ENCODE data around the gene RFC2. TPM values are rescaled to one million over a fixed set of nuclear protein-coding genes. Genes with fewer than 3 reads are reported as not detected.
A peak's percentile ranks its signal among the peaks of the same experiment; 100 is the strongest.

The RFC2 gene
- total RNA-seq, 1 experiment from 2014 or later: 73.6 TPM

- Histone ChIP-seq H3T11ph (ENCODE audit: low read length) (no peak overlapping the region), H4K20me1 (ENCODE audit: control insufficient read depth, insufficient read depth, insufficient read length) (peaks cover 3% of the 10 kb centered on the region), H3K9ac (ENCODE audit: extremely low read depth, insufficient read length, low read length) (no peak overlapping the region), H3K18ac (ENCODE audit: insufficient read length, low read depth, low read length) (no peak overlapping the region), H3K27me3 (ENCODE audit: insufficient read depth, low read length) (no peaks in the 10 kb centered on the region), H2BK12ac (ENCODE audit: insufficient read length, low read depth, low read length) (no peak overlapping the region), H2AK5ac (ENCODE audit: insufficient read length, low read length) (no peak overlapping the region), H3K4ac (ENCODE audit: low read depth, low read length) (no peak overlapping the region), H3K79me1 (ENCODE audit: insufficient read depth, low read depth, low read length, poor library complexity, severe bottlenecking) (peaks cover 3% of the 10 kb centered on the region), H3K4me1 (ENCODE audit: insufficient read depth, low read length) (no peaks in the 10 kb centered on the region; the same call in 1 of the 2 replicates), H3K23me2 (ENCODE audit: insufficient read length, low read depth, low read length, poor library complexity, severe bottlenecking) (no peaks in the 10 kb centered on the region), H4K8ac (replicated peaks; ENCODE audit: insufficient read length, low read depth, low read length) (no peak overlapping the region), H3K14ac (ENCODE audit: insufficient read depth, low read length) (no peak overlapping the region), H3K79me2 (ENCODE audit: insufficient read depth, low read length) (peaks cover 86% of the 10 kb centered on the region), H3K9me3 (ENCODE audit: control insufficient read depth, low read depth, low read length) (no peaks in the 10 kb centered on the region), H2BK15ac (ENCODE audit: low read depth, low read length) (no peak overlapping the region), H4K91ac (ENCODE audit: insufficient read length, low read depth, low read length) (no peak overlapping the region), H2AFZ (ENCODE audit: low read length) (no peak overlapping the region), H2BK5ac (ENCODE audit: insufficient read length, low read length) (no peak overlapping the region), H3K56ac (ENCODE audit: insufficient read length, low read depth, low read length) (no peak overlapping the region), H4K5ac (ENCODE audit: insufficient read length, low read depth, low read length) (no peak overlapping the region), H3K4me2 (ENCODE audit: insufficient read depth, insufficient read length, low read length) (no peak overlapping the region), H2BK20ac (ENCODE audit: low read depth, low read length, poor library complexity, severe bottlenecking) (no peak overlapping the region), H3K23ac (ENCODE audit: insufficient read length, low read depth, low read length) (no peak overlapping the region), H2BK120ac (ENCODE audit: low read depth, low read length, poor library complexity, severe bottlenecking) (no peak overlapping the region), H3K27ac (ENCODE audit: insufficient read length, low read depth, low read length) (no peak overlapping the region)
- no peak overlapping the region for H3K27ac Mint-ChIP-seq
- DNase-seq: no peak
- peaks cover 15 to 47% (median 44%) of the 10 kb centered on the region in 3 experiments; a peak in 6 of 7 replicates for H3K36me3 Mint-ChIP-seq (ENCODE audit: insufficient read depth in 1 of 3, low read depth in 3 of 3)
- no peaks in the 10 kb centered on the region for H3K27me3 Mint-ChIP-seq (ENCODE audit: low read depth)
- no CpG with 5 or more reads among the region's 5 CpGs for WGBS (ENCODE audit: extremely low coverage, insufficient read length, low lambda C conversion rate)
- TF ChIP-seq CTCF (conservative IDR thresholded peaks at IDR 0.05): no peak
- no peak overlapping the region for H3K4me3 Mint-ChIP-seq
- no peaks in the 10 kb centered on the region for H3K9me3 Mint-ChIP-seq
- peaks cover 41 to 43% of the 10 kb centered on the region in 2 experiments for H3K4me1 Mint-ChIP-seq
Observed at GRCh38 chr7:74181821-74182220, 72.4 kb downstream of the RFC2 start.

Small RNA genes lying within 50 kb of the gene (microRNA-seq; reads per million reads assigned to microRNA genes)
- 56.4 reads per million, percentile 67 among the genes with 10 or more reads in this experiment for gene MIR590 (ENCODE audit: borderline microRNAs expressed)

Other genes starting within 250 kb of the RFC2 start
- 0.37 and 0.55 TPM in 2 replicates for gene ELN, start 226.2 kb downstream of the RFC2 start, total RNA-seq (2021)
- gene LIMK1, start 170.6 kb downstream of the RFC2 start, total RNA-seq (2021): 63.0 and 63.8 TPM in 2 replicates
- gene EIF4H, start 80.0 kb downstream of the RFC2 start, total RNA-seq (2021): 363 and 367 TPM in 2 replicates
- 0.50 and 0.66 TPM in 2 replicates for gene LAT2, start 44.4 kb downstream of the RFC2 start, total RNA-seq (2021)
- 21.6 and 22.5 TPM in 2 replicates for gene CLIP2, start 35.0 kb upstream of the RFC2 start, total RNA-seq (2021)
- gene GTF2IRD1, start 199.5 kb upstream of the RFC2 start, total RNA-seq (2021): 34.3 and 39.9 TPM in 2 replicates

All from H9 (cell line).